GM13976 (cell line): ENCODE results near the gene PKIB.

Experiments
- DNase-seq: peaks from one replicate; pipeline ENCODE4 v3.0.0; 2012; ENCODE audit warnings: low spot score
- CTCF ChIP-seq: IDR thresholded peaks from 2 replicates; pipeline ENCODE4 v1.5.1; 2012; ENCODE audit warnings: borderline replicate concordance, mild to moderate bottlenecking; ENCODE audit not compliant: insufficient read depth; ENCODE audit errors: extremely low read depth, missing control alignments, control extremely low read depth
- in situ Hi-C: fragments of 300-500 bp; cut with MboI; formaldehyde crosslinking; loops from one replicate; pipeline ENCODE4 v1.12.0; 2022; ENCODE audit warnings: low sequenced_read_pairs, mixed read lengths, inconsistent platforms; ENCODE audit not compliant: unreplicated experiment

Gene PKIB

GRCh38 chr6:122760330-122760729 lies 150.1 kb downstream of the PKIB start:
- TF ChIP-seq CTCF: no peak
- in situ Hi-C loops: no loop called here
- no peak for DNase-seq

DNA sequence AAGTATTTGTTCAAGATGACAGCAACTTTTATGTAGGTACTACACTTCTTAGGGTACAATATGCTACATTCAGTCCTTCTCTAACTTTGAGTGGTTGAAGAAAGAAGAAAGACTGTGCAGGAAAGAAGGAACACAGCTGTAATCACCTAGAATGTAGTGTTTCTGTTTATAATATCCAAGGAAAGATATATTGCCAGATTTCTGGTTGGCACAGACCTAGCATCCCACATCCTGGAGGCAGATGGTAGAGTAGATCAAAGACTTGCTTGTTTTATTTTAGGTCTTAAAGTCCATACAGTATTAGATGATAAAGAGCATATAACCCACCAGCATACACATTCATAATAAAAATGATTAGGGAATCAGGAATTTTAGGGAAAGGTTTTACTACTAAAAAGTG lies 156.1 kb downstream of the PKIB start:
- in situ Hi-C loops: no loop called here
- no peak for DNase-seq
- TF ChIP-seq CTCF: no peak

GRCh38 chr6:122770835-122771601 lies 160.8 kb downstream of the PKIB start:
- in situ Hi-C loops: no loop called here
- no peak for TF ChIP-seq CTCF
- DNase-seq: no peak

DNA sequence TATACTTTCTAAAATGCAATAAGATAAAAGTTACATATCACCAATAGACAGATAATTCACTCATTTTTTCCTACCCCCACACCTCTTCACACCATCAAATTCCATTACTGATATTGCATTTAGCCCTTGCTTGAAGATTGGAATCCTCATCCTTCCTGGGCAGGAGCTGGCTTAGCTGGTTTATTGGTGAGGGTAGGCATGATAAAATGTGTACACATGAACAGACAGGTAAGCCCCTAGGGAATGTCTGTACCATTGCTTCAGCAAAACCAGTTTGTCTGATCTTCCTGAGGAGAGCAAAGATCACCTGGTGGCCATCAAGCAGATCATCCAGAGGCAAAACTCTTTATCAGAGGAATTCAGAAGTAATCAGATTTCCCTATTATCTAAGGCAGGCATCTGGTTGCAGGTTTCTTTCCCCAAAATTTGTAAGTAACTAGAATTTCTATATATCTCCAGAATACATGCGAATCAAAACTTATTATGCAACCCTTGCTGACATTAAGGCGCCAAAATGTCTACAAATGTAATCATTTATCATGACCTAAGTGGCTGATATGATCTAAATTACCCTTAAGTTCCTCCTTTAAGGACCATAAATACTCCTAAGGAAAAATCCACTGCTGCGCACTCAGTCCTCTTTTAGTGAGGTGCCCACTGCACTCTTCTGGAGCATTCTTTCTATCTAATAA lies 162.7 kb downstream of the PKIB start:
- in situ Hi-C loops: no loop called here
- DNase-seq: no peak
- no peak for TF ChIP-seq CTCF
